Measurements from ENCODE around the gene RXFP2. TPM values are rescaled to one million over a fixed set of nuclear protein-coding genes. Genes with fewer than 3 reads are reported as not detected.

The RXFP2 gene
- total and polyA plus RNA-seq, 9 of the 15 experiments (the other 6 are each of a cell fraction or from before 2014, with no cell fraction given), result not detected

GRCh38 chr13:31781064-31781463 lies 41.7 kb downstream of the RXFP2 start:
- no peak overlapping the region for H3K4me2 ChIP-seq (ENCODE audit: insufficient read depth, low read length)
- no peaks in the 10 kb centered on the region for H3K9me3 ChIP-seq (replicated peaks; ENCODE audit: control insufficient read depth, insufficient read depth, low read depth, low read length)
- no peak overlapping the region for H3K9ac ChIP-seq (ENCODE audit: insufficient read depth in 1 of 2, low read depth in 2 of 2, low read length in 2 of 2)
- H3K4me3 ChIP-seq, result no peak overlapping the region
- no peaks in the 10 kb centered on the region for H3K36me3 ChIP-seq (ENCODE audit: control insufficient read depth, insufficient read depth, low read length)
- FAIRE-seq (no peak), ATAC-seq (no peak), DNase-seq (ENCODE audit: extremely low read depth in 1 of 4, low spot score in 3 of 4) (no peak)
- ChIA-PET CTCF (ENCODE audit: low intra/inter-chr PET ratio) (no interaction called here), POLR2A (no interaction called here)
- H3K27me3 ChIP-seq (ENCODE audit: control insufficient read depth in 2 of 2, insufficient read depth in 2 of 2, low read length in 2 of 2), result peaks cover 0 to 4% of the 10 kb centered on the region in 2 experiments; a peak in 1 of 5 replicates
- WGBS (ENCODE audit: insufficient coverage, low coverage, missing lambda C conversion rate), result 0% methylated on average over 4 of the region's 4 CpGs
- no peaks in the 10 kb centered on the region for H3K9me1 ChIP-seq (ENCODE audit: control insufficient read depth, insufficient read depth, low read length)
- intact Hi-C loops (cut with micrococcal nuclease), result no loop called here
- no peaks in the 10 kb centered on the region for H3K79me2 ChIP-seq (ENCODE audit: control insufficient read depth, insufficient read depth, low read length)
- no peak overlapping the region for H3K27ac ChIP-seq (ENCODE audit: extremely low read depth, low read depth, low read length)
- TF ChIP-seq, protein P1, sequence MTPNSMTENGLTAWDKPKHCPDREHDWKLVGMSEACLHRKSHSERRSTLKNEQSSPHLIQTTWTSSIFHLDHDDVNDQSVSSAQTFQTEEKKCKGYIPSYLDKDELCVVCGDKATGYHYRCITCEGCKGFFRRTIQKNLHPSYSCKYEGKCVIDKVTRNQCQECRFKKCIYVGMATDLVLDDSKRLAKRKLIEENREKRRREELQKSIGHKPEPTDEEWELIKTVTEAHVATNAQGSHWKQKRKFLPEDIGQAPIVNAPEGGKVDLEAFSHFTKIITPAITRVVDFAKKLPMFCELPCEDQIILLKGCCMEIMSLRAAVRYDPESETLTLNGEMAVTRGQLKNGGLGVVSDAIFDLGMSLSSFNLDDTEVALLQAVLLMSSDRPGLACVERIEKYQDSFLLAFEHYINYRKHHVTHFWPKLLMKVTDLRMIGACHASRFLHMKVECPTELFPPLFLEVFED (CRISPR knock-in tag; conservative IDR thresholded peaks at IDR 0.05), result no peak
- TF ChIP-seq ZNF695 (CRISPR knock-in tag; IDR thresholded peaks at IDR 0.05) (no peak), SMC3 (conservative IDR thresholded peaks at IDR 0.05; ENCODE audit: insufficient read depth, low read depth, low read length) (no peak), CEBPB (tag; IDR thresholded peaks at IDR 0.05) (no peak), CBX5 (IDR thresholded peaks at IDR 0.05; ENCODE audit: borderline replicate concordance, low read depth) (no peak), MEF2A (IDR thresholded peaks at IDR 0.05; ENCODE audit: control insufficient read depth, low read depth, low read length) (no peak), EGR1 (conservative IDR thresholded peaks at IDR 0.05) (no peak), ZNF277 (CRISPR knock-in tag; IDR thresholded peaks at IDR 0.05; ENCODE audit: borderline replicate concordance) (no peak), IRF1 (CRISPR knock-in tag; IDR thresholded peaks at IDR 0.05; ENCODE audit: borderline replicate concordance) (no peak), SRSF1 (IDR thresholded peaks at IDR 0.05; ENCODE audit: low read depth, low read length) (no peak), MED1 (CRISPR knock-in tag; IDR thresholded peaks at IDR 0.05; ENCODE audit: borderline replicate concordance) (no peak)
- no peaks in the 10 kb centered on the region for H3K4me1 ChIP-seq (replicated peaks in 1 of 2; ENCODE audit: control insufficient read depth in 2 of 2, insufficient read depth in 2 of 2, low read length in 2 of 2)
- no TSS peak for BruUV-seq (replicated peaks)
- no peak overlapping the region for H2AFZ ChIP-seq (ENCODE audit: low read depth, low read length)
- H4K20me1 ChIP-seq (replicated peaks; ENCODE audit: control insufficient read depth, insufficient read depth, low read length), result no peaks in the 10 kb centered on the region
- in situ Hi-C loops (cut with MboI), result no loop called here

All from K562 (cell line).